Mucosa of gallbladder (tissue), 1 donor: ENCODE results near the gene WWOX. TPM values are rescaled to one million over a fixed set of nuclear protein-coding genes. Genes with fewer than 3 reads are reported as not detected.

Experiments used
- DNase-seq: peaks from one replicate; pipeline ENCODE4 v3.0.0-alpha.2; 2020; ENCODE audit warnings: low spot score
- total RNA-seq: library from RNA; stranded (reverse); gene quantifications from one replicate; pipeline ENCODE4 v1.2.1, GENCODE V29; 2021
- donor health status: DM: no; HTN: no; CAD: no.

WWOX gene
- total RNA-seq, 1 donor from 2014 or later, result 28.2 TPM

DNA sequence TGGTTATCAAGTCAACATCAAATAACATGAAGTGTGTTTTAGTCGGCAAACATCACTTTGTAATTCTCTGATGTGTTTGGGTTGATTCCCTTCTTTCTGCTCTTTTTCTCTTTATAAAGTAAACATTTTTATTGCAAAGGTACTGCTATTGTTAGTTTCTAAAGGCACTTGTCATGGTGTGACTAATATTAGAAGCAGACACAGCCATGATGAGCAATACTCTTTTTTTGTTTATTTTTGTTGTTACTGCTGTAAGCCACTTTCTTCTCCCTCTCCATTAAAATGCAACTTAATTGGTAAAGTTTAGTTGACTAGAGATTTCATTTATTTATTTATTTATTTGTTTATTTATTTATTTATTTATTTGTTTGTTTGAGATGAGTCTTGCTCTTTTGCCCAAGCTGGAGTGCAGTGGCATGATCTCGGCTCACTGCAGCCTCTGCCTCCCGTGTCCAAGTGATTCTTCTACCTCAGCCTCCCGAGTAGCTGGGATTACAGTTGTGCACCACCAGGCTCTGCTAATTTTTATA lies 424.7 kb downstream of the WWOX start:
- no peak for DNase-seq

- DNase-seq, result no peak
Observed at GRCh38 chr16:78528265-78528664, 428.8 kb downstream of the WWOX start.

DNA sequence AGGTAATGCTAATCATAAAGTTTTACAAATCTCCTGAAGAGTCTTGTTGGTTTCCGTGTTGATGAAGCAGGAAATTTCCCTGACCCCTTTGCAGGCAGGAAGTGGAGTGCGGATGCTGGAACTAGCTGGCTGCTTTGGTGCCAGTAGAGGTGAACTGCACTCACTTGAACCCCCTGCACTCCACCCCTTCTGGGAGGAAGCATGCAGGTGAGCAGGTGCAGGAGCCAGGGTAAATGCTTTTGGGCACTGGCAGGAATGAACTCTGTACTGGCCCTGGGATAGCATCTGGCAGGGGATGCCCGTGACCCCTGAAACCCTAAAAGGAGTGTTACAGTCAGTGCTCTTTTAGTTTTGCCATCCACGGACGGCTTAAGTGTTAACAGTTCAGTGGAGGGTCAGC lies 430.4 kb downstream of the WWOX start:
- no peak for DNase-seq

DNA sequence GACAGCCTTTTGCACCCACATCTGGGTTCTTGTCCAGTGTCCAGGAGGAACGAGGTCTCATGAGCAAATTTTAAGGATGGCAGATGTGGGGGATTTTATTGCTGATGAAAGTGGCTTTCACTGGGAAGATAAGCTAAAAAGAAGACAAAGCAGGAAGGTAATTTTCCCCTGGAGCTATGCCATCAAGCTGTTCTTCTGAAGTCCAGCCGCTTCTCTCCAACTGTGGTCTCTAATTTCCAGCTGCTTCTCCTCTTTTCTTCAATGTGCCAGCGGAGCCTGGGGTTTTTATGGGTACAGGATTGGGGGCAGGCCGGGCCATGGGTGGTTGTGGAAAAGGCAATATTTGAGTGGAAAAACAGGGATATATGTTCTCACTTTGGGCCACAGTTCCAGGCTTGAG lies 430.8 kb downstream of the WWOX start:
- DNase-seq, result no peak

DNA sequence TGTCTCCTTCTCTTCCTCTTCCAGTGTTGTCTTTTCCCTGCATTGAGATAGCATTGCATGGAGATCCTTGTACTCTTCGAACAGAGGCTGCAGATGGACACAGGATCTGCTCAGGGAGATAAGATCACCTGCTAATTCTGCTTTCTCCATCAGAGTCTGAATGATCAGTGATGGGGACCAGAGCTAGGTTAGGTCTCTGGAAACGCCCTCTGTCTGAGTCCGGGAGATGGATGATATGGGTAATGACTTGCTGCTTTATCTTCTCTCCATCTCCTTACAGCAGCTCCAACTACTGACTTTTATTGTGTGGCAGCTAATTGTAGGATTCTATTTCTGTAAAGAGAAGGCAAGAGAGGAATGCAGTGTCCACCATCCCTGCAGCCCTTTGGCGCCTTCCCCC lies 435.6 kb downstream of the WWOX start:
- DNase-seq, result no peak

GRCh38 chr16:78537511-78537910 lies 438.1 kb downstream of the WWOX start:
- no peak for DNase-seq

- DNase-seq, result no peak
Observed at GRCh38 chr16:78538292-78538691, 438.8 kb downstream of the WWOX start.

DNA sequence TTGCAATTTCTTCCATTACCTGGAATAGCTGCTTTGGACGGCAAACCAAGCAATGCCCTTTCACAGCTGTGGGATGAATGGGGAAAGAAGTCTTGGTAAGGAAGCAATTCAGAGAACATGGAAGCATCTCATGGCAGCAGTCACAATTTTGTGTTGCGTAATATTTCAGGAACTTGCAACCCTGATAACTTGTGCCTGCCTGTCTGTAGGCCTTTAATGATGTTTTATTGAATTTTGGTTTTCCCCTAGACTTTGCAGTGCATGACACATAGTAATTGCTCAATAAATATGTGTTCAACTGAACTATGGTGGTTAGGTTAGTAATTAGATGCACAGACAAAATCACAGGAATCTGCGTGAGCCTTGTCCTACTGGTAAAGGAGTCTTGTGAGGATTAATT lies 439.5 kb downstream of the WWOX start:
- DNase-seq, result no peak

GRCh38 chr16:78542419-78542818 lies 443.0 kb downstream of the WWOX start:
- DNase-seq, result no peak

DNA sequence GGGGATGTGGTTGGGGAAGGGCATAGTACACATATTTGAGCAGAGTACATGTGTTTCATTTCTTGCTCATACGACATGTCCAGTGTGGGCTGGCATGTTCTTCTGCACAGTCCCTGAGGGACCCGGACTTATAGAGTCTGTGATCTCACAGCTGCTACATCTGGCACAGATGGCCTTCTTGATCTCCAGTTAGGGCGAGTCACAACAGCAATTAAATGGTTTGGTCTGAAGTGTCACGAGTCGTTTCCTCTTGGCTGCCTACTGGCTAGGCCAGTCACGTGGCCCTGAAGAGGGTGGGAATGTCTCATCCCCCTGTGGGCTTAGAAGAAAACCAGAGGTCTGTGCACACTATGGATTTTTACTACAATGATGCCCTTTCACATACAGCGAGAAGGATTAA lies 443.6 kb downstream of the WWOX start:
- DNase-seq, result no peak

DNA sequence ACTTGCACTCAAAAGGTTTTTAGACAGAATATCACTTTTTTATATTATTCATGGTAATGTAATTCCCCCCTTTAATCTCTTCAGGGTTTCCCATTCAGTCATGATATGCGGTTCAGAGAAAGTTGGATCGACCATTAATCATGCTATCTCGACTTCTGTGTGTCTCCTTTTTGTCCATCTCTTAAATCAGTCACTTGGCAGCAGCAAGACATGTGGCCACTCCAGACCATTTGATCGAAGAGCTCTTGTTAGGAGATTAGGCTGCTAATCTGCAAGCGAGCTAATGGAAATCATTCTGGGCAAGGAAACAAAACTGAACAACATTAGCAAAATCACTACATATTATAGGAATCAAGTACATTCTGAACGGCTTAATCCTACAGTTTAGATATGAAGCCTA lies 449.9 kb downstream of the WWOX start:
- DNase-seq, result no peak

DNA sequence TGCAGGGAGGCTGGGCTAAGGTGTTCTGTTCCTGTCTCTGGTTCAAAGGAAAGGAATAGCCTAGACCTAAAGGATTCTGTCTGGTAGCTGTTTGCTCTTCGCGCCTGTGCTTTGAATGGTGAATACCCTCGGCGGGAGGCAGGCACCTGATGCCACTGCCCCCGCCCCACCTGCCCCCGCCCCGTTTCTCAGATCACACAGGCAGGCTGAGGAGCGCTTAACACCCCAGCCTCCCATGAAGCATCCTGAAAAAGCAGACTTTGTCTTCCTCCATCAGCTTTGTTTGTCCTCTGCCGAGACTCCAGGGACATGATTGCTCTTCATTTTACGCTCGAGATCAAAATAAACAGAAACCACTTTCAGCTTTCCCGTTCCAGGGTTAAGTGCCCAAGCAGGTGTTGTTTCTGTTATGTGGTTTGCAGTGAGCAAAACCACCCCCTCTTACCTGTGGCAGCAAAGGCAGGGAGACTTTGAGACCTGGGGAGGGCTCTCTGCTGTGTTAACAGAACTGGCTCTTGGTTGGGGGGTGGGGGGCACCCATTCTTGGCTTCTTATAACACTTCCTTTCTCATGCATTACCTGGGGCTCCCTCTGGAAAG lies 452.1 kb downstream of the WWOX start:
- DNase-seq, result no peak

DNA sequence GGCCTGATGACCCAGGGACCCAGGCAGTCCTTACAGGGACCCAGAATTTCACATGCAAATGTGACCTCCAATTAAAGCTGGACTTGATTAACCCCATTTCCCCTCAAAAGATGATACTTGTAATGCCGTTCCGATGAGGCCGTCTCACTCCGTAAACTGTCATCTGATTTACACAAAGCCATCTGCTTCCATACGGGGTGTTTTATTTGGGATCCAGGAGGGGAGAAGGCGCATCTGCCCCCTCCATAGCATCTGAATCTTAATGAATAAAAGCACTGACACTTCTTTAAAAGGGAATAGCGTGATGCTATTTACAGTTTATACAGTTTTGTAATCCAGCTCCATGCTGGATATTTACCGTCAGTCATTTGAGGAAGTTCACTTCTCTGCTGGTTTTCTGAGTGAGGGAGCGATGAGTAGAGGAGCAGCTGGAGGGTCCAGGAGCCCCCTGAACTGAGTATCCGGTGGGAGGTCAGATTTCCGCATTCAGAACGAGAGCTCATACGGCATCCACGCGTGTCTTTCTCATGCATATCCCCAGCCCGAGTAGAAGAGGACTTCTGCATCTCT lies 452.7 kb downstream of the WWOX start:
- DNase-seq, result no peak

- DNase-seq, result no peak
Observed at GRCh38 chr16:78552716-78553115, 453.3 kb downstream of the WWOX start.

GRCh38 chr16:78553268-78554039 lies 454.0 kb downstream of the WWOX start:
- no peak for DNase-seq

DNA sequence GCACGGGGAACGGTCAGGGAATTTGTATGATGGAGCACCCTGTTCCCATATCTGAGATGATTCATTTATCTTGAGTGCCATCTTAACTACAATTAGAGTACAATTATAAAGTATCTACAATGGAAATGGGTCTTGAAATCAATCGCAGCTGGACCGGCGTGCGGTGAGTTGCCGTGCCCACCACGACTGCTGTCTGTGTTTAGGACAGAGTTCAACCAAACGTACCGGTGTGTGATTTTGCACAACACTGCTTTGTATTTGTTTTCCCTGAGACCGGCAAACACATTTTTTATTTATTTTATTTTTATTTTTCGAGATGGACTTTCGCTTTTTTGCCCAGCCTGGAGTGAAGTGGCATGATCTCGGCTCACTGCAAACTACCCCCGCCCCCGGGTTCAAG lies 457.0 kb downstream of the WWOX start:
- DNase-seq, result no peak

DNA sequence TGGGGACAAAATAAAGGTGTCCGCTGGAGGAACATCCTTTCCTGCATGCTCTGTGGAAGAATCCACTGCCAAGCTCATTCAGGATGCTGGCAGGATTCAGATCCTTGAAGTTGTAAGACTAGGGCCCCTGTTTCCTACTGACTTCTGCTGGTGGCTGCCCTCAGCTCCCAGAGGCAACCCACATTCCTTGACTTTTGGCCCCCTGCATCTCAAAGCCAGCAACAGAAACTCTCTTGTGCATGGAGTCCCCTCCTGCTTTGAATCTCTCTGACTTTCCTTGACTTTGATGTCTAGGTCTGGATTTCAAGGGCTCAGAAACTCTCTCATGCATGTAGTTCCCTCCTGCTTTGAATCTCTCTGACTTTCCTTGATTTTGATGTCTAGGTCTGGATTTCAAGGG lies 461.5 kb downstream of the WWOX start:
- DNase-seq, result no peak

DNA sequence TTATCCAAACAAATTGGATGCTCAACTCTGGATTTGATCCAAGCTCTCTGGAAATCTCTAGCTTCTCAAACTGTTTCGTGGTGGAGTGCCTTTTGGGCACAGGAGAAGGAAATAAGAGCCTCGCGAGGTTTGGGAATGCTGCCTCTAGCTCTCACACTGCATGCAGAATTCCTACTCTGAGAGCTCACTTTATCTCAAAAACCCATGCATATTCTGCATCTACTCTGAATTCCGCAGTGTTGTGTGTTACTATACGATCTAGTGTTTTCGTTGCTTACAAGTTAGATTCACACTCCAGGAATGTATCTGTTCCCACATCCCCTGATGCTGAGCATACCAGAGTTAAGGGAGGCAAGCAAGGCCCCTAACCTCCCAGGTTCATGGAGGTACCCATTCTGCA lies 462.7 kb downstream of the WWOX start:
- no peak for DNase-seq

GRCh38 chr16:78562650-78563049 lies 463.2 kb downstream of the WWOX start:
- no peak for DNase-seq

DNA sequence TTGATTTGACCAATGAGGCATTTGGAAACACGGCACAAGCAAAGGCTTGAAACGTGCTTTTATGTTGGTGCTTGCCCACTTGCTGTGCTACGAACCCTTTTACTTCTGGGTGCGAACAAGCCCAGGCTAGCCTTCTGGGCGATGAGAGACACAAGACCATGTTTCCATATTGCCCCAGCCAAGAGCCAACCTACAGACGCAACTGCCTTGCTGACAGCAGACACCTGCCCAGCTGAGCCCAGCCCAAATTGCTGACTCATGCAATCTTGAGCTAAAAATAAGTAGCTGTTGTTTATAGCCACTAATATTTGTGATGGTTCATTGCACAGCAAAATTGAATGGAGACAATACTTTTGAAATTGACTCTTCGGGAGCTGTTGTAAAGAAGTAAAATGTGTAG lies 464.5 kb downstream of the WWOX start:
- DNase-seq, result no peak

DNA sequence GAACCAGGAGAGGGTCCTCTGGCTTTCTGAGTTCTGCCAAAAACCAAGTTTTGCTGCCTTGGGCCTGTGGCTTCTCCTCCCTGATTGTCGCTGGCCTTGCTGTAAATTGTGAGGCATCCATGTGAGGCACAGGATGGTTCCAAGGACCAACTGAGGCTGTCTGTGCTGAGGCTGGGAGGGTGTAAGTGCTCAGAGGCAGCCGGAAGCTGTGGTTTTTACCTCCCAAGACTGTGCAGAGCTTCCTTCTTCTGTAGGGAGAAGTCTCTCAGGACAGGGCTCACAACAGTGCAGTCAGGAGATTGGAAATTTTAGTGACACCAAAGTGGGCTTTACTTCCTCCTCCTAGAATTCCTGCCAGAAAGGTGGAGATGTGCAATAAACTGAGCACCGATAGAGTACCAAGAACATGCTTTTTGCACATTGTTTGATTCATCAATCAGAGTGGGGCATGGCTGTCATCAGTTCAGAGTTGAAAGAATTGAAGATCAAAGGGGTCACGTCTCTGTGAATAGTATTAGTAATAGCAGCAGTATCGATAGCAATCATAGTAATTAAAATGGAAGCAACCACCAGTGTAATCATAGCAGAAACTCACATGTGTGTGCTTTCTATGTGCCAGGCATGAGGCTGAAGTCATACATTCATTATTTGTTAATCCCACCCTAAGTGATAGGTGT lies 467.1 kb downstream of the WWOX start:
- no peak for DNase-seq

GRCh38 chr16:78570399-78571141 lies 471.1 kb downstream of the WWOX start:
- no peak for DNase-seq
